BE2C (cell line): ENCODE measurements around the gene DNAJA1.
A peak's percentile ranks its signal among the peaks of the same experiment; 100 is the strongest.

Experiments
- DNase-seq: peaks from one replicate; pipeline ENCODE4 v3.0.0-alpha.2; 2020
- H3K27me3 ChIP-seq: fragments of 250-450 bp; sonication (Bioruptor Pico); 2 replicates; pipeline ENCODE4 v1.5.1; 2020; ENCODE audit warnings: mild to moderate bottlenecking
- H3K36me3 ChIP-seq: fragments of 250-450 bp; sonication (Bioruptor Pico); 2 replicates; pipeline ENCODE4 v1.5.1; 2020; ENCODE audit warnings: mild to moderate bottlenecking
- H3K4me1 ChIP-seq: fragments of 250-450 bp; sonication (Bioruptor Pico); 2 replicates; pipeline ENCODE4 v1.5.1; 2020
- H3K4me3 ChIP-seq: 2 replicates; pipeline ENCODE4 v1.5.1; 2011; ENCODE audit warnings: low read depth, low read length
- H3K9me3 ChIP-seq: fragments of 250-450 bp; sonication (Bioruptor Pico); 2 replicates; pipeline ENCODE4 v1.5.1; 2020
- CTCF ChIP-seq: IDR thresholded peaks from 2 replicates; pipeline ENCODE4 v1.5.1; 2012; ENCODE audit warnings: mild to moderate bottlenecking, low read depth, low read length

DNAJA1 gene

DNA sequence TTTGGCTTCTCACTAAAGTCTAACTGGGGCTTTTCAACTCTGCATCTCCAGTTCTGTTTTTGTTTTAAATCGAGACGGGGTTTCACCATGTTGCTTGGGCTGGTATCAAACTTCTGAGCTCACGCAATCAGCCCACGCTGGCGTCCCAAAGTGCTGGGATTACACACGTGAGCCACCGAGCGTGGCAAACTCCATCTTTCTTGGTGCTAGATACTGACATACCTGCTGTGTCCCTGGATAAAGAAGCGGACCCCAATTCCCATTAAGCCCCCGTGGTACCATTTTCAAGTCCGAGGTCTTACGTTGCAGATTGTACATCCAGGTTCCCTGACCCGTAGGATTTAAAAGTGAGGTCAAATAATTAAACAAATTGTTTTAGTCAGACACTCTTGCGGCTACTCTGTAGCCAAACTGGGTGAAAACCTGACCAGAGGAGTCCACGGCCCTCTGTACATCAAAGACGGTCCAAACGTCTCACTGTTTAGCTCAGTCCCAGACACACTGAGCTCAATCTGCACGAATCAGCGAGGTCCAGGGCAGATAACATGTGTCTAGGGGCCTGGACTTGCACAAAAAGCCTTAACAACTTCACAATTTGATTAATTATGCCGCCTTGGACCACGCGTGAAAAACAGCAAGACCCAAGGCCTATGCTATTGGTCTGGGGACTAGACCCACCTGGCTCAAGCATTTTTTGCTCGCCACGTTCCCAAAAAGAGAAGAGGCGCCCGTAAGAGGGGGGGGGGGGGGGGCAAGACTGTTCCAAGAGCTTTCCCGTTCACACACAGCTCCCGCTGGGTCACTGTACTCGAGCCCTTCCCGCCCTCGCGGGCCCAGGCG is 727 bp upstream of the DNAJA1 start:
- Histone ChIP-seq H3K36me3 (peaks cover 43% of the 10 kb centered on the region), H3K9me3 (no peaks in the 10 kb centered on the region), H3K27me3 (no peaks in the 10 kb centered on the region), H3K4me3 (peak overlapping the region; percentile 97), H3K4me1 (peaks cover 3% of the 10 kb centered on the region)
- peak; percentile 31 for DNase-seq
- no peak for TF ChIP-seq CTCF

- peaks cover 6% of the 10 kb centered on the region for H3K4me1 ChIP-seq
- no peaks in the 10 kb centered on the region for H3K27me3 ChIP-seq
- no peak for TF ChIP-seq CTCF
- no peaks in the 10 kb centered on the region for H3K9me3 ChIP-seq
- H3K4me3 ChIP-seq = peak overlapping the region; percentile 97
- DNase-seq = peak; percentile 69
- peaks cover 48% of the 10 kb centered on the region for H3K36me3 ChIP-seq
Observed at GRCh38 chr9:33025572-33026342, 684 bp downstream of the DNAJA1 start.

GRCh38 chr9:33029231-33029786 is 4.2 kb downstream of the DNAJA1 start:
- TF ChIP-seq CTCF = no peak
- H3K9me3 ChIP-seq = no peaks in the 10 kb centered on the region
- peaks cover 80% of the 10 kb centered on the region for H3K36me3 ChIP-seq
- H3K4me3 ChIP-seq = no peak overlapping the region
- H3K27me3 ChIP-seq = no peaks in the 10 kb centered on the region
- no peak for DNase-seq
- H3K4me1 ChIP-seq = peaks cover 6% of the 10 kb centered on the region

GRCh38 chr9:33030285-33030684 is 5.2 kb downstream of the DNAJA1 start:
- H3K27me3 ChIP-seq = no peaks in the 10 kb centered on the region
- peaks cover 90% of the 10 kb centered on the region for H3K36me3 ChIP-seq
- H3K4me1 ChIP-seq = peaks cover 6% of the 10 kb centered on the region
- H3K9me3 ChIP-seq = no peaks in the 10 kb centered on the region
- H3K4me3 ChIP-seq = no peak overlapping the region
- no peak for DNase-seq
- TF ChIP-seq CTCF = no peak

DNA sequence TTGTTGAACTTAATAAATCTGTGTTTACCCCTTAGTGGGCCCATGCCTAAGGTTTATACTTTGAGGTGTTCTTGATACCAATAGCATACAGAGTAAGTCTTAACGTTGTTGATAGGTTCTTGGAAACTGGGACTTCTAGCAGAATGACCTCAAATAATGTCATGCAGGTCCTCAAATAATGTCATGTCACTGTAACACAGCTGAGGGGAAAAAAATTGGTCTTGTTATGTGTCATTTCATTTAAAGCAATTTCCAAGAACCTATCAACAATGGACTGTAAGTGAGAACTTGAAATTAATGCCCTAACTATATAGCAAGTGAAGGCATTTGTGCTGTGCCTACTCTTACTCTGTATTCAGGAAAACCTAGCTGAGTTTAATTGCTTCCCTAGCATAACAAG is 7.2 kb downstream of the DNAJA1 start:
- Histone ChIP-seq H3K27me3 (no peaks in the 10 kb centered on the region), H3K4me3 (no peak overlapping the region), H3K9me3 (no peaks in the 10 kb centered on the region), H3K4me1 (peaks cover 6% of the 10 kb centered on the region), H3K36me3 (peaks cover 100% of the 10 kb centered on the region)
- TF ChIP-seq CTCF = no peak
- DNase-seq = no peak
